ENCODE results near the gene JADE1.

The JADE1 gene

DNA sequence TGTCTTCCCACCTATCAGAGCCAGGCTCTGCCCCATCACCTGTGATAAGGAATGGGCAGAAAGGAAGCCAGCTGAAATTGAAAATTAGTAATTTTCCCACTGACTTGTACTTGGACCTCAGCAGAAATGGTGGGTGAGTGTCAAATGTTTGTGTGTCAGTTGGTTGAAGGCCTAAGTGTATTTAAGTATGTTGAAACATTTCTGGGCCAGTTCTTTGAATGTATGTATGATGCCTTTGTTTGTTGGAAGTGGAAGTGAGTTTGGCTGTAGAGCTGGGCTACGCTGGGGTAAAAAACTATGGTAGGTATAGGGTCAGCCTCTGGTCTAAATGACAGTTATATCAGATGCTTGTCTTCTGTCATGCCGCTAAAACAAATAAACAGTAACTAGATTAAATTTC lies 27.7 kb downstream of the JADE1 start:
- no peak overlapping the region for H3K23ac ChIP-seq (ENCODE audit: low read depth, low read length, poor library complexity)
- H2AFZ ChIP-seq (ENCODE audit: low read length): no peak overlapping the region
- H3K36me3 ChIP-seq (replicated peaks in 1 of 2; ENCODE audit: control insufficient read depth in 2 of 2, insufficient read depth in 2 of 2, low read length in 2 of 2): peaks cover 14 to 98% of the 10 kb centered on the region in 2 donors
- H2AK5ac ChIP-seq (ENCODE audit: low read depth, low read length): no peak overlapping the region
- no CpG with 5 or more reads among the region's 2 CpGs for WGBS, 2 donors (ENCODE audit: extremely low coverage in 2 of 2, insufficient read length in 2 of 2, insufficient replicate concordance in 1 of 2)
- H3K27me3 ChIP-seq (ENCODE audit: control insufficient read depth in 3 of 3, insufficient read depth in 3 of 3, low read depth in 1 of 3, low read length in 3 of 3): no peaks in the 10 kb centered on the region
- H3K4me3 ChIP-seq (ENCODE audit: low read length in 2 of 2): no peak overlapping the region
- DNase-seq (ENCODE audit: low spot score): no peak
- no peak overlapping the region for H4K8ac ChIP-seq (ENCODE audit: low read depth, low read length)
- H3K27ac ChIP-seq (replicated peaks; ENCODE audit: low read length): no peak overlapping the region
- H3K79me1 ChIP-seq (ENCODE audit: low read depth, low read length): peaks cover 11% of the 10 kb centered on the region
- no peaks in the 10 kb centered on the region for H3K9me3 ChIP-seq (replicated peaks in 1 of 2; ENCODE audit: control insufficient read depth in 2 of 2, insufficient read depth in 1 of 2, low read depth in 1 of 2, low read length in 2 of 2)
- H2BK15ac ChIP-seq (ENCODE audit: low read length): no peak overlapping the region
- H3K4me2 ChIP-seq (ENCODE audit: insufficient read depth, low read length, poor library complexity, severe bottlenecking): no peak overlapping the region
- no peak overlapping the region for H4K91ac ChIP-seq (ENCODE audit: low read depth, low read length, poor library complexity)
- no peak overlapping the region for H2BK12ac ChIP-seq (ENCODE audit: low read length)
- H3K14ac ChIP-seq (ENCODE audit: low read length): no peak overlapping the region
- H2BK5ac ChIP-seq (ENCODE audit: low read length): no peak overlapping the region
- H3K4me1 ChIP-seq (ENCODE audit: control insufficient read depth in 2 of 2, insufficient read depth in 1 of 2, low read depth in 1 of 2, low read length in 2 of 2): no peaks in the 10 kb centered on the region
- H3K9ac ChIP-seq (ENCODE audit: low read depth, low read length, poor library complexity): no peak overlapping the region
- no peak overlapping the region for H3K18ac ChIP-seq (ENCODE audit: low read length)
- H3K4ac ChIP-seq (ENCODE audit: low read length): no peak overlapping the region
- H2BK120ac ChIP-seq (ENCODE audit: low read depth, low read length): no peak overlapping the region

DNA sequence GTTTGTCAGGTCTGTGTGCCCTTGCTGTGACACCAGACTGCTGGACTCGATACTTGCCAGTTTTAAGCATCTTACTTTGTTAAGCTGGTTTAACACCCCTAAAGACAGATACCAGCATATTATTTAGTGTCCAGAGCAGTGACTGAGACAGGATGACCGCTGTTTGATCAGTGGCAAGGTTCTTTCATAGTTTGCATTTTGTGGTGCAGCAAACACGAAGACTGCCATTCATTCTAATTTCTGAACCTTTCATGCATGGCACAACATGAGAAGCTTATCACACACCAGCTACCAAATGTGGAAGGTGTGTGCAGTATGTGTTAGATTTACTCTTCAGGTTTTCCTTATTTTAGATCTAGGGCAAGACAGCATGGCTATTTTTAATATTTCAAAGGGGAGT lies 28.2 kb downstream of the JADE1 start:
- no peak overlapping the region for H2AK5ac ChIP-seq (ENCODE audit: low read depth, low read length)
- no CpG with 5 or more reads among the region's 3 CpGs for WGBS, 2 donors (ENCODE audit: extremely low coverage in 2 of 2, insufficient read length in 2 of 2, insufficient replicate concordance in 1 of 2)
- H3K9ac ChIP-seq (ENCODE audit: low read depth, low read length, poor library complexity): no peak overlapping the region
- no peak overlapping the region for H2BK12ac ChIP-seq (ENCODE audit: low read length)
- H3K79me1 ChIP-seq (ENCODE audit: low read depth, low read length): peaks cover 11% of the 10 kb centered on the region
- no peak overlapping the region for H4K8ac ChIP-seq (ENCODE audit: low read depth, low read length)
- DNase-seq (ENCODE audit: low spot score): no peak
- no peak overlapping the region for H2BK120ac ChIP-seq (ENCODE audit: low read depth, low read length)
- H3K27me3 ChIP-seq (ENCODE audit: control insufficient read depth in 3 of 3, insufficient read depth in 3 of 3, low read depth in 1 of 3, low read length in 3 of 3): no peaks in the 10 kb centered on the region
- peaks cover 16 to 98% of the 10 kb centered on the region in 2 donors for H3K36me3 ChIP-seq (replicated peaks in 1 of 2; ENCODE audit: control insufficient read depth in 2 of 2, insufficient read depth in 2 of 2, low read length in 2 of 2)
- no peaks in the 10 kb centered on the region for H3K9me3 ChIP-seq (replicated peaks in 1 of 2; ENCODE audit: control insufficient read depth in 2 of 2, insufficient read depth in 1 of 2, low read depth in 1 of 2, low read length in 2 of 2)
- no peak overlapping the region for H3K4me2 ChIP-seq (ENCODE audit: insufficient read depth, low read length, poor library complexity, severe bottlenecking)
- no peaks in the 10 kb centered on the region for H3K4me1 ChIP-seq (ENCODE audit: control insufficient read depth in 2 of 2, insufficient read depth in 1 of 2, low read depth in 1 of 2, low read length in 2 of 2)
- no peak overlapping the region for H2AFZ ChIP-seq (ENCODE audit: low read length)
- H2BK15ac ChIP-seq (ENCODE audit: low read length): no peak overlapping the region
- no peak overlapping the region for H3K27ac ChIP-seq (replicated peaks; ENCODE audit: low read length)
- H4K91ac ChIP-seq (ENCODE audit: low read depth, low read length, poor library complexity): no peak overlapping the region
- no peak overlapping the region for H3K23ac ChIP-seq (ENCODE audit: low read depth, low read length, poor library complexity)
- H3K14ac ChIP-seq (ENCODE audit: low read length): no peak overlapping the region
- no peak overlapping the region for H3K4ac ChIP-seq (ENCODE audit: low read length)
- no peak overlapping the region for H2BK5ac ChIP-seq (ENCODE audit: low read length)
- H3K18ac ChIP-seq (ENCODE audit: low read length): no peak overlapping the region
- H3K4me3 ChIP-seq (ENCODE audit: low read length in 2 of 2): no peak overlapping the region

DNA sequence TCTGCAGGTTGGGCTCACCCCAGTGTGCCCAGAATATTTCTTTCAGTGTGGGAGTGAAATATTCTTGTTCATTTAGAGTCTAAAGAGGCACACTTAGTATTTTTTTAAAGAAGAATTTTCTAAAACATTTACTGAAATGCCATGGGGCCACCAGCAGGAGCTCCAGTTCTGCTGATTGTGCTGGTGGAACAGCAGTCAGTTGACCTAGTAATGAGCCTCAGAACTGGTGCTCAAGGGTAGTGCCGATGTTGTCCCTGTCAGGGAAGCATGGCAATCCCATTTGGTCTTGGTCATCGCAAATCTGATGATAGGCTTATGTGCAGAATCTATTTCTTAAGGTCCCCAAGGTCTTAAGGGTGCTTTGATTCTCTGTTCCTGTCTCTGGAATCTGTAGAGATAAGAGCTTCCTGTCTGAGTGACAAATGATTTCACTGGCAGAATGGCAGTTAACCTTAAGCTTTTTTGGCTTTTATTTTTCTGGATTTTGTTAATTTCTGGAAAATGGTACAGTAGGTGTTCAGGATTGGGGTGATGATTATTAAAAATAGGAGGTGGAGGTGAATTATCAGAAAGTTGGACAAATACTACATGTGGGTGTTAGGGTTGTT lies 31.3 kb downstream of the JADE1 start:
- no peak overlapping the region for H2BK120ac ChIP-seq (ENCODE audit: low read depth, low read length)
- H2AFZ ChIP-seq (ENCODE audit: low read length): no peak overlapping the region
- no peak overlapping the region for H3K23ac ChIP-seq (ENCODE audit: low read depth, low read length, poor library complexity)
- H2BK12ac ChIP-seq (ENCODE audit: low read length): no peak overlapping the region
- WGBS, 2 donors (ENCODE audit: extremely low coverage in 2 of 2, insufficient read length in 2 of 2, insufficient replicate concordance in 1 of 2): no CpG with 5 or more reads among the region's 2 CpGs
- peaks cover under 1% of the 10 kb centered on the region for H3K79me1 ChIP-seq (ENCODE audit: low read depth, low read length)
- H4K8ac ChIP-seq (ENCODE audit: low read depth, low read length): no peak overlapping the region
- no peak for DNase-seq (ENCODE audit: low spot score)
- H3K4me3 ChIP-seq (ENCODE audit: low read length in 2 of 2): no peak overlapping the region
- H3K27ac ChIP-seq (replicated peaks; ENCODE audit: low read length): no peak overlapping the region
- H3K27me3 ChIP-seq (ENCODE audit: control insufficient read depth in 3 of 3, insufficient read depth in 3 of 3, low read depth in 1 of 3, low read length in 3 of 3): no peaks in the 10 kb centered on the region
- no peak overlapping the region for H2AK5ac ChIP-seq (ENCODE audit: low read depth, low read length)
- no peak overlapping the region for H3K9ac ChIP-seq (ENCODE audit: low read depth, low read length, poor library complexity)
- H4K91ac ChIP-seq (ENCODE audit: low read depth, low read length, poor library complexity): no peak overlapping the region
- H3K4me1 ChIP-seq (ENCODE audit: control insufficient read depth in 2 of 2, insufficient read depth in 1 of 2, low read depth in 1 of 2, low read length in 2 of 2): no peaks in the 10 kb centered on the region
- H3K9me3 ChIP-seq (replicated peaks in 1 of 2; ENCODE audit: control insufficient read depth in 2 of 2, insufficient read depth in 1 of 2, low read depth in 1 of 2, low read length in 2 of 2): no peaks in the 10 kb centered on the region
- no peak overlapping the region for H3K14ac ChIP-seq (ENCODE audit: low read length)
- peaks cover 22 to 98% of the 10 kb centered on the region in 2 donors for H3K36me3 ChIP-seq (replicated peaks in 1 of 2; ENCODE audit: control insufficient read depth in 2 of 2, insufficient read depth in 2 of 2, low read length in 2 of 2)
- no peak overlapping the region for H2BK5ac ChIP-seq (ENCODE audit: low read length)
- no peak overlapping the region for H2BK15ac ChIP-seq (ENCODE audit: low read length)
- no peak overlapping the region for H3K18ac ChIP-seq (ENCODE audit: low read length)
- H3K4me2 ChIP-seq (ENCODE audit: insufficient read depth, low read length, poor library complexity, severe bottlenecking): no peak overlapping the region
- no peak overlapping the region for H3K4ac ChIP-seq (ENCODE audit: low read length)

DNA sequence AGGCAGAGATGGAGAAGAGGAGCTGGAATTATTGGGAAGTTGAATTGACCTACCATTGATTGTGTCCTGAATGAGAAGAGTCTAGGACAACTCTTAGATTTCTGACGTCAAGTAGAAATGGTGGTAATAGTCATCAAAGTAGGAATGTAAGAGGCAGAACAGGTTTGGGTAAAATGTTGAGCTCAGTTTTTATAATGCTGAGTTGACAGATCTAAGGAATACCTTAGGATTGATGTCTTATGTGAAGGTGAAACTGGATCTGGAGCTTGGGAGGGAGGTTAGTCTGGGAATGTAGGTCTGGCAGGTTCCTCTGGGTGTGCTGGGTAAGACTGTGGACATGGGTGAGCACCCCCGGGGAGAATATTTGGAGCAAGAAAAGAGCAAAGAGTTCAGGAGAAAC lies 31.9 kb downstream of the JADE1 start:
- H3K36me3 ChIP-seq (replicated peaks in 1 of 2; ENCODE audit: control insufficient read depth in 2 of 2, insufficient read depth in 2 of 2, low read length in 2 of 2): peaks cover 25 to 98% of the 10 kb centered on the region in 2 donors
- H2BK12ac ChIP-seq (ENCODE audit: low read length): no peak overlapping the region
- no peak overlapping the region for H3K4me3 ChIP-seq (ENCODE audit: low read length in 2 of 2)
- H2AFZ ChIP-seq (ENCODE audit: low read length): no peak overlapping the region
- H3K14ac ChIP-seq (ENCODE audit: low read length): no peak overlapping the region
- no peaks in the 10 kb centered on the region for H3K9me3 ChIP-seq (replicated peaks in 1 of 2; ENCODE audit: control insufficient read depth in 2 of 2, insufficient read depth in 1 of 2, low read depth in 1 of 2, low read length in 2 of 2)
- no peak overlapping the region for H3K23ac ChIP-seq (ENCODE audit: low read depth, low read length, poor library complexity)
- no peak overlapping the region for H3K18ac ChIP-seq (ENCODE audit: low read length)
- H3K27me3 ChIP-seq (ENCODE audit: control insufficient read depth in 3 of 3, insufficient read depth in 3 of 3, low read depth in 1 of 3, low read length in 3 of 3): no peaks in the 10 kb centered on the region
- H3K27ac ChIP-seq (replicated peaks; ENCODE audit: low read length): no peak overlapping the region
- no peak overlapping the region for H2BK5ac ChIP-seq (ENCODE audit: low read length)
- no peak overlapping the region for H3K4ac ChIP-seq (ENCODE audit: low read length)
- no peaks in the 10 kb centered on the region for H3K79me1 ChIP-seq (ENCODE audit: low read depth, low read length)
- no peak overlapping the region for H3K4me2 ChIP-seq (ENCODE audit: insufficient read depth, low read length, poor library complexity, severe bottlenecking)
- no peak overlapping the region for H2BK120ac ChIP-seq (ENCODE audit: low read depth, low read length)
- DNase-seq (ENCODE audit: low spot score): no peak
- no peak overlapping the region for H2AK5ac ChIP-seq (ENCODE audit: low read depth, low read length)
- no peak overlapping the region for H2BK15ac ChIP-seq (ENCODE audit: low read length)
- no CpG with 5 or more reads among the region's 2 CpGs for WGBS, 2 donors (ENCODE audit: extremely low coverage in 2 of 2, insufficient read length in 2 of 2, insufficient replicate concordance in 1 of 2)
- H3K4me1 ChIP-seq (ENCODE audit: control insufficient read depth in 2 of 2, insufficient read depth in 1 of 2, low read depth in 1 of 2, low read length in 2 of 2): no peaks in the 10 kb centered on the region
- H4K91ac ChIP-seq (ENCODE audit: low read depth, low read length, poor library complexity): no peak overlapping the region
- no peak overlapping the region for H3K9ac ChIP-seq (ENCODE audit: low read depth, low read length, poor library complexity)
- H4K8ac ChIP-seq (ENCODE audit: low read depth, low read length): no peak overlapping the region

All from neuronal stem cell (in vitro differentiated cells).